ENCODE measurements around the gene ELAPOR1.
"Not testable (repeated sequence)": the region's sequence is repeated elsewhere in the genome, so short reads cannot be mapped to it uniquely, and the experiment has no call there.

The ELAPOR1 gene

GRCh38 chr1:109138358-109138757 lies 24.4 kb downstream of the ELAPOR1 start:
- DNase-seq = no peak

- no peak for DNase-seq
Measured at GRCh38 chr1:109140392-109140791, 26.5 kb downstream of the ELAPOR1 start.

GRCh38 chr1:109142260-109142659 lies 28.3 kb downstream of the ELAPOR1 start:
- DNase-seq = no peak

- not testable (repeated sequence) for DNase-seq
Measured at GRCh38 chr1:109142725-109143124, 28.8 kb downstream of the ELAPOR1 start.

GRCh38 chr1:109148987-109149561 lies 35.2 kb downstream of the ELAPOR1 start:
- no peak for DNase-seq

DNA sequence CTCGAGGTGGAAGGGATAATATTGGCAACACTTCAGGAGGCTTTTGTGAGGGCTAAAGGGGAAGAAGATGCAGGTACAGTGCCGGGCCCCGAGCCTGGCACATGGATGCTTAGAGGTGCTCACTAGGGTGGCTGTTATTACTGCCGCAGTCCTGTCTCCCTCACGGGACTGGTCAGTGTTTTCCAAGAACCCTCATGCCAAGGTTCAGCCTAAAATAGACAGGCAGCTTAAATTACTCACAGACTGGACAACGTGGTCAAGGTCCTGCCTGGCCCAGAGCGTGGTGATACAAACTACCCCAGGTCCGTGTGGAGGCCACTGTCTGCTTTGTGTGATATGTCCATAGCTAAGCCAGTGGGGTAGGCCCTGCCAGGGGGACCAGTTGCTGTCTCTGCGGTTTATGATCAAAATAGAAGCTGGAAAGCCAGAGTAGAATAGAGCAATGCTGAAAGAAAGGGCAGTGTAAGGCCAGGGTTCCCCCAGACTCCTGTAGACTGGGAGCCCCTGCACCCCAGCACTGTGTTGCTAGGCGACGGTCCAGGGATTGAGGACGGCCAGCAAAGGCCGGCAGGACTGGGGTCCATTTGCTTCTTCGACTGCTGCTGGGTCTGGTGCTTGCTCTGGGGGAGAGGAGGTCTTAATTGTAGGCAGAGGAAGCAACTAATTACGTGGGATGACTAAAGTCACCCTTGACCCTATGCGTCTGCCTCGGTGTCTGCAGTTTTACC lies 36.1 kb downstream of the ELAPOR1 start:
- DNase-seq = no peak

GRCh38 chr1:109151146-109151990 lies 37.5 kb downstream of the ELAPOR1 start:
- no peak for DNase-seq

GRCh38 chr1:109152196-109152595 lies 38.3 kb downstream of the ELAPOR1 start:
- DNase-seq = no peak

GRCh38 chr1:109156916-109157385 lies 43.0 kb downstream of the ELAPOR1 start:
- DNase-seq = no peak

DNA sequence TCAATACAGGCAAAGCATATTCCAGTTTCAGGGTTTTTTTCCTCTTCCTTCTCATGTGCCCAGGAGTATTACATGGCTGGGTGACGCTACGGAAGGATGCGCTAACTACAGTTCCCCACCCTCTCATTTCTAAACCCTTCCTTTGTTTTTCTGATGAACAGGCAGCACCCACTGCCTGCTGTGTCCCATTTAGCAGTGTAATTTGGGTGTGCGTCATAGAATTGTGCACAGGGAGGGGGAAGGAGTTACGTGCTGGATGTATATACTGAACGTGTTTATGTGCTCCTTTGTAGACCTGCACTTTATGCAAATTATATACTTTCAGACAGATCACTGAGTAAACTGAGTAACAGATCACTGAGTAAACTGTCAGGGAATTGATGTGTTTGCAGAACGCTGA lies 44.5 kb downstream of the ELAPOR1 start:
- no peak for DNase-seq

DNA sequence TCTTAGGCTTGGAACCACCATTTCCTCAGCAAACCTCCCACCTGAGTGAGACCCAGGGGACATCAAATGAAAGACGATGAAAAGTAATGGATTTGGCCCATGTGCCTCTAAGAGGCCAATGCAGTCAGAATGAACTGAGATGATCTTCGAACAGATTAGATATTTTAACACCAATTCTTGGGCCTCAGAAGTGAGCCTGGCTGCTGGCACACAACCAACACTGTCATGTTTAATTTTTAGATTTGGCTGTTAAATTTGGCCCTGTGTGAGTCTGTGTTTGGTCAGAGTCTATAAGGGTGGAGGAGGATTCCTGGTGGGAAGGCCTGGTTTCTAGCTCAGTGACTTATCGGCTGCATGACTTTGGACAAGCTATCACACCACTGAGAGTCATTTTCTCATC lies 45.4 kb downstream of the ELAPOR1 start:
- no peak for DNase-seq

DNA sequence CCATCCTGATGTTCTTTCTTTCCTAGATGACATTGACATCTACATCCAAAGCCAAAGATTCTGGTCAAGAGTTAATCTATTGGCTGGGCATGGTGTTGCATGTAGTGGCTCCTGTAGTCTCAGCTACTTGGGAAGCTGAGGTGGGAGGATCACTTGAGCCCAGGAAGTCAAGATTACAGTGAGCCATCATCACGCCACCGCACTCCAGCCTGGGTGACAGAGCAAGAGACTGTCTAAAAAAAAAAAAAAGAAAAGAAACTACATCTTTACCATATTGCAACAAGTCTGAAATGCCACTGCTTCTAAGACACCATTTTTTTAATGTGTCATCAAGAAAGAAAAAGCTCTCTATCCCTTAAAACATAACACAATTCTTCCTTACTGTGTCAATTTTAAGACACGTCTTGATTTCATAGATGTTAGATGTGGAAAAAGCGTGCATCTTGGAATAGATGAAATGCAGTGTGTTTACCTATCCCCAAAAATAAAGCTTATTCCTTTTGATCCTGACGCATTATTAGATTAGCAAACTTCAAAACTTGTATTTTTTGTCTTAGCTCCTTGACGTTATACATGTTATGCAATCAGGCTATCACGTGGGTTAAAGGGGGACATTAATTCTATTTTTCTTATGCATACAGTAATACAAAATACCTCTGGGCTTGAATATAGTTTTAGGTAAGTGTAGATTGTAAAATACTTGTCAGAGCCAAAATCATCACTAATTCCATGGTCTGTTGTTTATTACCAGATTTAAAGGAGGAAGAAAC lies 46.3 kb downstream of the ELAPOR1 start:
- no peak for DNase-seq

DNA sequence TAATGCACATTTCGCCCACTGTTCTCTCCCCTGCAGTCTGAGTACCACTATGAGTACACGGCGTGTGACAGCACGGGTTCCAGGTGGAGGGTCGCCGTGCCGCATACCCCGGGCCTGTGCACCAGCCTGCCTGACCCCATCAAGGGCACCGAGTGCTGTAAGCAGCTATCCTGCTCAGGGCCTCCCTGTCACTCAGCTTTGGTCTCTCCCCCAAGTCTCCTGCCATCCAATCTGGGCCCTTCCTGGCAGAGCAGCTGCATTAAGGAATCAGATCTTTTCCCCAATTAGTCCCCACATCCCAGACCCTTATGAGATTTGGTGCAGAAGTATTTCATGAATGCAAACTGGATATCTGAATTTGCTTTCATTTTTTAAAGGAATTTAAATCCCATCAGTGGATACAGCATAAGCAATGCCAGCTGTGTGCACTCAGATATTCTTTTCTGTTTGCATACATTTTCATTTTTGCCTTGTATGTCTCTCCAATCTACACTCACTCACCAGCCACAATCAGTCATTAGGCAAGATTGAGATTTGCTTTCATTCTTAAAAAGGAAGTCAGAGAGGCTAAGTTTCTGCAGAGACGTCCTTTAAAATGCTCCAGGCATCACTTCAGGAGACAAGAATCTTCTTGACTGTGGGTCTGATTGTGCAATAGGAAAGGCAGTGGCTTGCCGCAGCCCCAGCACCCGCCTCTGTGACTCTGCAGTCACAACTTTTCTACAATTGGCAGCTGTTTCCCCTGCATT lies 48.1 kb downstream of the ELAPOR1 start:
- peak; percentile 37 for DNase-seq

DNA sequence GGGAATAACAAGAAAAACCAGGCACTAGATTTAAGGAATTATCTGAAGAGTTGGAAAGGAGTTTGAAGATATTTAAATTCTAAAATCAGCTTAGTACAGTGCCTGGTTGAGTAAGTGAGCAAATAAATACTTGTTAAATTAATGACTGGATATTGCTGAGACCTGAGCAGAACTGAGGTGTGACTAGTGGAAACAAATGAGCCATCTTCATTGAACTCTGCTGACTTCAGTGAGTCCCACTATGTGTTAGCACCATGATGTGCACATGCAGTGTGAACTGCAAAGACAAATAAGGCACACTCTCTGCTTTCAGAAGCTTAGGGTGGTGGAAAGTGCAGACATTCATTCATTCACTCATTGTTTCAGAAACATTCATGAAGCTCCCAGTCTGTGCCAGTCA lies 48.7 kb downstream of the ELAPOR1 start:
- no peak for DNase-seq

GRCh38 chr1:109163551-109163950 lies 49.6 kb downstream of the ELAPOR1 start:
- DNase-seq = no peak

Measured in stimulated activated CD4-positive, alpha-beta T cell treated with anti-CD3 and anti-CD28 coated beads, Interleukin-1b, Interleukin-23, amount 100 ng/mL, for 48 hours (primary cell).